ENCODE data around the gene PPP4R2.

PPP4R2 gene

GRCh38 chr3:73045391-73045790 is 48.8 kb downstream of the PPP4R2 start:
- no peak for DNase-seq (ENCODE audit: extremely low read depth, low read depth)
- TF ChIP-seq CTCF (IDR thresholded peaks at IDR 0.05; ENCODE audit: low read depth, low read length, missing control alignments) = no peak
- H3K4me3 ChIP-seq (replicated peaks; ENCODE audit: low read depth, low read length) = no peak overlapping the region

GRCh38 chr3:73046195-73046594 is 49.6 kb downstream of the PPP4R2 start:
- no peak for TF ChIP-seq CTCF (IDR thresholded peaks at IDR 0.05; ENCODE audit: low read depth, low read length, missing control alignments)
- DNase-seq (ENCODE audit: extremely low read depth, low read depth) = no peak
- H3K4me3 ChIP-seq (replicated peaks; ENCODE audit: low read depth, low read length) = no peak overlapping the region

GRCh38 chr3:73049319-73049718 is 52.7 kb downstream of the PPP4R2 start:
- DNase-seq (ENCODE audit: extremely low read depth, low read depth) = no peak
- no peak for TF ChIP-seq CTCF (IDR thresholded peaks at IDR 0.05; ENCODE audit: low read depth, low read length, missing control alignments)

GRCh38 chr3:73052857-73053256 is 56.2 kb downstream of the PPP4R2 start:
- no peak for DNase-seq (ENCODE audit: extremely low read depth, low read depth)
- TF ChIP-seq CTCF (IDR thresholded peaks at IDR 0.05; ENCODE audit: low read depth, low read length, missing control alignments) = no peak
- H3K4me3 ChIP-seq (replicated peaks; ENCODE audit: low read depth, low read length) = no peak overlapping the region

More at GRCh38 chr3:73049319-73049718, 52.7 kb downstream of the PPP4R2 start:
- H3K4me3 ChIP-seq (replicated peaks; ENCODE audit: low read depth, low read length) = no peak overlapping the region

- no peak overlapping the region for H3K4me3 ChIP-seq (replicated peaks; ENCODE audit: low read depth, low read length)
- DNase-seq (ENCODE audit: extremely low read depth, low read depth) = no peak
- TF ChIP-seq CTCF (IDR thresholded peaks at IDR 0.05; ENCODE audit: low read depth, low read length, missing control alignments) = no peak
These were observed 59.0 kb downstream of the PPP4R2 start for GRCh38 chr3:73055583-73055982.

- no peak overlapping the region for H3K4me3 ChIP-seq (replicated peaks; ENCODE audit: low read depth, low read length)
- no peak for TF ChIP-seq CTCF (IDR thresholded peaks at IDR 0.05; ENCODE audit: low read depth, low read length, missing control alignments)
- peak; percentile 15 for DNase-seq (ENCODE audit: extremely low read depth, low read depth)
These were observed 59.6 kb downstream of the PPP4R2 start for GRCh38 chr3:73056014-73056844.

GRCh38 chr3:73056845-73057150 is 60.2 kb downstream of the PPP4R2 start:
- no peak for TF ChIP-seq CTCF (IDR thresholded peaks at IDR 0.05; ENCODE audit: low read depth, low read length, missing control alignments)
- H3K4me3 ChIP-seq (replicated peaks; ENCODE audit: low read depth, low read length) = no peak overlapping the region
- no peak for DNase-seq (ENCODE audit: extremely low read depth, low read depth)

Measured in HFF-Myc (cell line).